ENCODE results near the gene RIMBP3C.
"Not testable (repeated sequence)": the region's sequence is repeated elsewhere in the genome, so short reads cannot be mapped to it uniquely, and the experiment has no call there.

RIMBP3C gene

GRCh38 chr22:21570398-21570797 lies 19.1 kb upstream of the RIMBP3C start:
- Histone ChIP-seq H3K36me3 (ENCODE audit: insufficient read depth, low read length) (0 out of 2 replicates have a peak, but pooled peaks cover 3% of the 10 kb centered on the region), H3K9me3 (ENCODE audit: insufficient read depth, low read depth, low read length) (no peaks in the 10 kb centered on the region), H3K27me3 (ENCODE audit: insufficient read depth, low read length) (no peaks in the 10 kb centered on the region), H3K27ac (ENCODE audit: low read depth, low read length) (no peak overlapping the region), H3K9ac (ENCODE audit: low read depth, low read length) (no peak overlapping the region), H3K4me1 (ENCODE audit: insufficient read depth, low read length) (peaks cover 21% of the 10 kb centered on the region), H3K4me3 (ENCODE audit: low read length) (no peak overlapping the region)
- 70% methylated on average over 4 of the region's 4 CpGs for WGBS

- H3K27ac ChIP-seq (ENCODE audit: low read depth, low read length): no peak overlapping the region
- 65% methylated on average over 8 of the region's 8 CpGs for WGBS
- H3K9ac ChIP-seq (ENCODE audit: low read depth, low read length): no peak overlapping the region
- no peaks in the 10 kb centered on the region for H3K9me3 ChIP-seq (ENCODE audit: insufficient read depth, low read depth, low read length)
- peak overlapping the region; percentile 95 for H3K4me3 ChIP-seq (ENCODE audit: low read length)
- H3K36me3 ChIP-seq (ENCODE audit: insufficient read depth, low read length): 0 out of 2 replicates have a peak, but pooled peaks cover 3% of the 10 kb centered on the region
- H3K4me1 ChIP-seq (ENCODE audit: insufficient read depth, low read length): peaks cover 21% of the 10 kb centered on the region
- H3K27me3 ChIP-seq (ENCODE audit: insufficient read depth, low read length): no peaks in the 10 kb centered on the region
These were observed 18.4 kb upstream of the RIMBP3C start for GRCh38 chr22:21569459-21570170.

GRCh38 chr22:21569076-21569427 lies 17.8 kb upstream of the RIMBP3C start:
- 57% methylated on average over 12 of the region's 12 CpGs for WGBS
- H3K36me3 ChIP-seq (ENCODE audit: insufficient read depth, low read length): not testable (repeated sequence)

GRCh38 chr22:21568347-21569075 lies 17.2 kb upstream of the RIMBP3C start:
- Histone ChIP-seq H3K36me3 (ENCODE audit: insufficient read depth, low read length) (0 out of 2 replicates have a peak, but pooled peaks cover 3% of the 10 kb centered on the region), H3K9ac (ENCODE audit: low read depth, low read length) (peak overlapping the region; percentile 97), H3K27ac (ENCODE audit: low read depth, low read length) (peak overlapping the region; percentile 87), H3K27me3 (ENCODE audit: insufficient read depth, low read length) (no peaks in the 10 kb centered on the region), H3K4me3 (ENCODE audit: low read length) (peak overlapping the region; percentile 95), H3K4me1 (ENCODE audit: insufficient read depth, low read length) (peaks cover 21% of the 10 kb centered on the region), H3K9me3 (ENCODE audit: insufficient read depth, low read depth, low read length) (no peaks in the 10 kb centered on the region)
- WGBS: 4% methylated on average over 26 of the region's 26 CpGs

More at GRCh38 chr22:21569076-21569427, 17.8 kb upstream of the RIMBP3C start:
- Histone ChIP-seq H3K4me3 (ENCODE audit: low read length) (peak overlapping the region; percentile 95), H3K4me1 (ENCODE audit: insufficient read depth, low read length) (peaks cover 21% of the 10 kb centered on the region), H3K9ac (ENCODE audit: low read depth, low read length) (peak overlapping the region; percentile 97; the same call in 1 of the 2 replicates)
- H3K27me3 ChIP-seq (ENCODE audit: insufficient read depth, low read length); H3K27ac ChIP-seq (ENCODE audit: low read depth, low read length); H3K9me3 ChIP-seq (ENCODE audit: insufficient read depth, low read depth, low read length): not testable (repeated sequence)

- H3K4me1 ChIP-seq (ENCODE audit: insufficient read depth, low read length): peaks cover 21% of the 10 kb centered on the region
- H3K27me3 ChIP-seq (ENCODE audit: insufficient read depth, low read length): no peaks in the 10 kb centered on the region
- under 1% methylated on average over 85 of the region's 85 CpGs for WGBS
- H3K4me3 ChIP-seq (ENCODE audit: low read length): peak within 1 kb of the TSS; percentile 95
- peak within 1 kb of the TSS; percentile 87 for H3K27ac ChIP-seq (ENCODE audit: low read depth, low read length)
- peak within 1 kb of the TSS; percentile 97 for H3K9ac ChIP-seq (ENCODE audit: low read depth, low read length)
- H3K9me3 ChIP-seq (ENCODE audit: insufficient read depth, low read depth, low read length): no peaks in the 10 kb centered on the region
- H3K36me3 ChIP-seq (ENCODE audit: insufficient read depth, low read length): 0 out of 2 replicates have a peak, but pooled peaks cover 3% of the 10 kb centered on the region
These were observed 16.4 kb upstream of the RIMBP3C start, which contains the start of gene UBE2L3 for GRCh38 chr22:21567456-21568346. TSS of gene UBE2L3 (plus strand) at chr22:21567714. CDS start at chr22:21567745, 31 bp downstream.

- H3K27ac ChIP-seq (ENCODE audit: low read depth, low read length): no peak overlapping the region
- no peaks in the 10 kb centered on the region for H3K36me3 ChIP-seq (ENCODE audit: insufficient read depth, low read length)
- no peaks in the 10 kb centered on the region for H3K9me3 ChIP-seq (ENCODE audit: insufficient read depth, low read depth, low read length)
- 92% methylated on average over 6 of the region's 6 CpGs for WGBS
- H3K9ac ChIP-seq (ENCODE audit: low read depth, low read length): no peak overlapping the region
- H3K4me3 ChIP-seq (ENCODE audit: low read length): no peak overlapping the region
- H3K4me1 ChIP-seq (ENCODE audit: insufficient read depth, low read length): peaks cover 2% of the 10 kb centered on the region; the same call in 1 of the 2 replicates
- H3K27me3 ChIP-seq (ENCODE audit: insufficient read depth, low read length): no peaks in the 10 kb centered on the region
These were observed 13.2 kb upstream of the RIMBP3C start for GRCh38 chr22:21564411-21564810.

- Histone ChIP-seq H3K4me1 (ENCODE audit: insufficient read depth, low read length) (no peaks in the 10 kb centered on the region), H3K27me3 (ENCODE audit: insufficient read depth, low read length) (no peaks in the 10 kb centered on the region), H3K4me3 (ENCODE audit: low read length) (no peak overlapping the region), H3K36me3 (ENCODE audit: insufficient read depth, low read length) (no peaks in the 10 kb centered on the region), H3K27ac (ENCODE audit: low read depth, low read length) (no peak overlapping the region), H3K9me3 (ENCODE audit: insufficient read depth, low read depth, low read length) (no peaks in the 10 kb centered on the region), H3K9ac (ENCODE audit: low read depth, low read length) (no peak overlapping the region)
- 93% methylated on average over 8 of the region's 8 CpGs for whole genome bisulfite sequencing
These were observed 12.7 kb upstream of the RIMBP3C start for GRCh38 chr22:21563912-21564311.

GRCh38 chr22:21560657-21561056 lies 9.4 kb upstream of the RIMBP3C start:
- not testable (repeated sequence) for H3K4me1 ChIP-seq (ENCODE audit: insufficient read depth, low read length); H3K27me3 ChIP-seq (ENCODE audit: insufficient read depth, low read length); H3K9me3 ChIP-seq (ENCODE audit: insufficient read depth, low read depth, low read length); H3K27ac ChIP-seq (ENCODE audit: low read depth, low read length); H3K36me3 ChIP-seq (ENCODE audit: insufficient read depth, low read length); H3K9ac ChIP-seq (ENCODE audit: low read depth, low read length); H3K4me3 ChIP-seq (ENCODE audit: low read length)
- WGBS: no CpG with 5 or more reads among the region's 3 CpGs

- not testable (repeated sequence) for H3K27me3 ChIP-seq (ENCODE audit: insufficient read depth, low read length); H3K4me3 ChIP-seq (ENCODE audit: low read length); H3K36me3 ChIP-seq (ENCODE audit: insufficient read depth, low read length); H3K27ac ChIP-seq (ENCODE audit: low read depth, low read length); H3K9me3 ChIP-seq (ENCODE audit: insufficient read depth, low read depth, low read length); H3K4me1 ChIP-seq (ENCODE audit: insufficient read depth, low read length); H3K9ac ChIP-seq (ENCODE audit: low read depth, low read length)
- WGBS: 84% methylated on average over 2 of the region's 10 CpGs
These were observed 8.3 kb upstream of the RIMBP3C start for GRCh38 chr22:21559345-21560125.

GRCh38 chr22:21550678-21551047 lies 598 bp downstream of the RIMBP3C start:
- H3K27me3 ChIP-seq (ENCODE audit: insufficient read depth, low read length); H3K36me3 ChIP-seq (ENCODE audit: insufficient read depth, low read length); H3K27ac ChIP-seq (ENCODE audit: low read depth, low read length); H3K9ac ChIP-seq (ENCODE audit: low read depth, low read length); H3K4me1 ChIP-seq (ENCODE audit: insufficient read depth, low read length); H3K4me3 ChIP-seq (ENCODE audit: low read length); H3K9me3 ChIP-seq (ENCODE audit: insufficient read depth, low read depth, low read length): not testable (repeated sequence)
- no CpG with 5 or more reads among the region's 44 CpGs for WGBS

Measured in HUES64 (cell line).